Dermis lymphatic vessel endothelial cell (primary cell): ENCODE measurements around the gene ERP29. TPM values are rescaled to one million over a fixed set of nuclear protein-coding genes. Genes with fewer than 3 reads are reported as not detected.

Source experiments
- total RNA-seq: library from RNA; depleted of rRNA; stranded (reverse); fragments of >200 nt; gene quantifications from 2 replicates; pipeline ENCODE4 v1.2.1, GENCODE V29; 2014

Gene ERP29
- 95.9 and 100 TPM in 2 replicates for total RNA-seq

DNA sequence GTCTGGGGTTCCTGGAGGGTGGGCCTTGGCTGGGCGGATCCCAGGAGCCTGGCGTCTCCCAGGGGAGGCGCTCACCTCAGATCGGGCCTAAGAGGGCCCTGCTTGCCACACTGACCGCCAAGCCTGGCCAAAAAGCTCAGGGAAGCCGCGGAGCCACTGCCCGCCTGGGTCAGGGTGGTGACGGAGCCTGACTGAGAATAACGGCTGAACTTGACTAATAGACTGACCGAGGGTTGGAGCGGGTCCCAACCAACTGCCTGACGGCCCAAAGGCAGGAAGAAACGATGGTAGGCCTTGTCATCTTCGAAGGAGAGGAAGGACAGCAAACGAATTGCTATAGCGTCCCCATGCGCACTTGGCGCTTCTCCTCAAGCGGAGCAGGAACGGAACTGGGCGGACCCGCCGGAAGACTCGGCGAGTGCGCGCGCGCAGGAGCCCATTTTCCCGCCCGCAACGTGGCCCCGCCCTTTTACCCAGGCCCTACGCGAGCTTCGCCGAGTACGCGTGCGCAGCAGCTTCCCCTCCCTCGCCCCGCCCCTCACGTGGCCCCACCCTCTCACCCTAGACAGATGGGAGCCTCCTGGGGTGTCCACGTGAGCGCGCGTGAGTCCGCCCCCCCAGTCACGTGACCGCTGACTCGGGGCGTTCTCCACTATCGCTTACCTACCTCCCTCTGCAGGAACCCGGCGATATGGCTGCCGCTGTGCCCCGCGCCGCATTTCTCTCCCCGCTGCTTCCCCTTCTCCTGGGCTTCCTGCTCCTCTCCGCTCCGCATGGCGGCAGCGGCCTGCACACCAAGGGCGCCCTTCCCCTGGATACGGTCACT is at the start of gene ERP29, which contains the start of gene TMEM116:
TSS of gene ERP29 (plus strand) at position 652 of the 826 bp plus-strand sequence. CDS start at position 692, 40 bp downstream.
TSS of gene TMEM116 (minus strand) at position 391 of the 826 bp plus-strand sequence. CDS start 7,895 bp downstream, outside the sequence.

Other genes starting within 250 kb of the ERP29 start
- gene ALDH2, start 246.5 kb upstream of the ERP29 start, total RNA-seq, result 136 and 170 TPM in 2 replicates
- 18.0 and 19.6 TPM in 2 replicates for gene MAPKAPK5, start 171.2 kb upstream of the ERP29 start, total RNA-seq
- 3.5 and 3.8 TPM in 2 replicates for gene TMEM116, start 261 bp upstream of the ERP29 start, total RNA-seq
- 11.2 and 19.3 TPM in 2 replicates for gene NAA25, start 95.4 kb downstream of the ERP29 start, total RNA-seq
- gene TRAFD1, start 112.1 kb downstream of the ERP29 start, total RNA-seq, result 30.6 and 34.3 TPM in 2 replicates